GM19397 (cell line): Measurements from ENCODE around the gene RASIP1.
A peak's percentile ranks its signal among the peaks of the same experiment; 100 is the strongest.

Experiments used
- ATAC-seq: cut with Tn5 transposase; IDR thresholded peaks from one replicate; pipeline ENCODE4 v1.9.1; 2021; ENCODE audit warnings: mild to moderate bottlenecking, moderate library complexity; ENCODE audit not compliant: unreplicated experiment

Gene RASIP1

GRCh38 chr19:48756686-48757085, 16.3 kb upstream of the RASIP1 start:
- ATAC-seq = no peak

- ATAC-seq = no peak
Observed at GRCh38 chr19:48756212-48756611, 15.8 kb upstream of the RASIP1 start.

GRCh38 chr19:48755787-48756186, 15.4 kb upstream of the RASIP1 start:
- ATAC-seq = no peak

- ATAC-seq = no peak
Observed at GRCh38 chr19:48755084-48755641, 14.8 kb upstream of the RASIP1 start, which contains the start of gene FGF21. Gene FGF21 (plus strand): TSS chr19:48755524. CDS start chr19:48756237, 713 bp downstream.

- no peak for ATAC-seq
Observed at GRCh38 chr19:48752496-48753365, 12.3 kb upstream of the RASIP1 start, which contains the start of gene FUT1. Gene FUT1 (minus strand): TSS chr19:48752641. CDS start chr19:48751281, 1,360 bp downstream.

- no peak for ATAC-seq
Observed at GRCh38 chr19:48751845-48752495, 11.6 kb upstream of the RASIP1 start.

- no peak for ATAC-seq
Observed at GRCh38 chr19:48750771-48751504, 10.5 kb upstream of the RASIP1 start.

- ATAC-seq = no peak
Observed at GRCh38 chr19:48750351-48750750, 9.9 kb upstream of the RASIP1 start.

GRCh38 chr19:48749571-48750198, 9.3 kb upstream of the RASIP1 start:
- ATAC-seq = no peak

GRCh38 chr19:48746738-48747575, 6.5 kb upstream of the RASIP1 start, which contains the start of gene IZUMO1:
Gene IZUMO1 (minus strand): TSS chr19:48746909. CDS start chr19:48745859, 1,050 bp downstream.
- ATAC-seq = no peak

- ATAC-seq = no peak
Observed at GRCh38 chr19:48746110-48746509, 5.7 kb upstream of the RASIP1 start.

GRCh38 chr19:48745208-48745995, 5.0 kb upstream of the RASIP1 start:
- ATAC-seq = no peak

- ATAC-seq = no peak
Observed at GRCh38 chr19:48742096-48742495, 1.7 kb upstream of the RASIP1 start.

- ATAC-seq = no peak
Observed at GRCh38 chr19:48741129-48741999, 954 bp upstream of the RASIP1 start.

GRCh38 chr19:48739404-48740163, 826 bp downstream of the RASIP1 start:
- ATAC-seq = no peak

- ATAC-seq = peak; percentile 81
Observed at GRCh38 chr19:48738557-48739403, 1.6 kb downstream of the RASIP1 start.
